Esophagus muscularis mucosa (tissue), 4 donors: ENCODE measurements around the gene CFAP73. TPM values are rescaled to one million over a fixed set of nuclear protein-coding genes. Genes with fewer than 3 reads are reported as not detected.
A peak's percentile ranks its signal among the peaks of the same experiment; 100 is the strongest.

Source experiments
- DNase-seq: peaks from one replicate; pipeline ENCODE4 v3.0.0-alpha.2; 2017; ENCODE audit errors: extremely low spot score
- H3K27ac ChIP-seq, 4 donors: fragments of 200-600 bp; sonication (generic); replicated peaks in 1 of 4; 1 replicate in 3 of 4; 2 replicates in 1 of 4; pipeline ENCODE4 v1.5.1; 2016 to 2019; ENCODE audit warnings: mild to moderate bottlenecking in 1 of 4
- H3K27me3 ChIP-seq, 4 donors: fragments of 200-600 bp; sonication (generic); one replicate each; pipeline versions ENCODE4 v1.5.1 to v1.6.0; 2016 to 2019
- H3K36me3 ChIP-seq, 4 donors: fragments of 200-600 bp; sonication (generic); one replicate each; pipeline ENCODE4 v1.5.1; 2016 to 2019
- H3K4me1 ChIP-seq, 4 donors: fragments of 200-600 bp; sonication (generic); one replicate each; pipeline ENCODE4 v1.5.1; 2016 to 2019
- H3K4me3 ChIP-seq, 4 donors: fragments of 200-600 bp; sonication (generic); 1 replicate in 2 of 4; 2 replicates in 2 of 4; pipeline ENCODE4 v1.5.1; 2016 to 2019; ENCODE audit warnings: mild to moderate bottlenecking in 4 of 4, moderate library complexity in 1 of 4
- H3K9me3 ChIP-seq, 4 donors: fragments of 200-600 bp; sonication (generic); 1 replicate in 3 of 4; 2 replicates in 1 of 4; pipeline ENCODE4 v1.5.1; 2016 to 2019
- EP300 ChIP-seq: sonication (generic); formaldehyde crosslinking; IDR thresholded peaks from one replicate; pipeline ENCODE4 v1.6.1; 2017; ENCODE audit warnings: antibody characterized with exemption
- POLR2A ChIP-seq: fragments of 450-650 bp; IDR thresholded peaks from one replicate; pipeline ENCODE4 v1.6.1; 2017; ENCODE audit warnings: antibody characterized with exemption, moderate library complexity, mild to moderate bottlenecking, low read depth
- POLR2AphosphoS5 ChIP-seq, 2 donors: sonication (generic); formaldehyde crosslinking; IDR thresholded peaks; one replicate each; pipeline ENCODE4 v1.6.1; 2017; ENCODE audit warnings: antibody characterized with exemption in 2 of 2
- WGBS: methylation state at CpG from one replicate; pipeline ENCODE4 v1.1.5; 2018; 5-methylcytosine and 5-hydroxymethylcytosine counted together
- intact Hi-C: fragments of 100-400 bp; cut with DNase I; formaldehyde crosslinking; loops from one replicate; pipeline ENCODE4 v1.15.1; 2023
- small RNA-seq, 3 donors: library from RNA; depleted of rRNA; stranded (forward); fragments of <200 nt; gene quantifications; one replicate each; pipeline ENCODE3, GENCODE V24; 2016
- total RNA-seq, 4 donors: library from RNA; depleted of rRNA; stranded (reverse); fragments of >200 nt; gene quantifications; one replicate each; pipeline versions ENCODE4 v1.1.0 to v1.2.1, GENCODE V29; 2016
- TF ChIP-seq, protein P1 (sequence below), 3 experiments: fragments of 200-600 bp in 2 of 3; fragments of 450-650 bp in 1 of 3; sonication (generic) in 2 of 3; IDR thresholded peaks; one replicate each; pipeline ENCODE4 v1.5.1; 2017 to 2019; ENCODE audit warnings: antibody characterized with exemption in 3 of 3, mild to moderate bottlenecking in 2 of 3, moderate library complexity in 1 of 3

CFAP73 gene
- total RNA-seq, 4 donors from 2014 or later: not detected

DNA sequence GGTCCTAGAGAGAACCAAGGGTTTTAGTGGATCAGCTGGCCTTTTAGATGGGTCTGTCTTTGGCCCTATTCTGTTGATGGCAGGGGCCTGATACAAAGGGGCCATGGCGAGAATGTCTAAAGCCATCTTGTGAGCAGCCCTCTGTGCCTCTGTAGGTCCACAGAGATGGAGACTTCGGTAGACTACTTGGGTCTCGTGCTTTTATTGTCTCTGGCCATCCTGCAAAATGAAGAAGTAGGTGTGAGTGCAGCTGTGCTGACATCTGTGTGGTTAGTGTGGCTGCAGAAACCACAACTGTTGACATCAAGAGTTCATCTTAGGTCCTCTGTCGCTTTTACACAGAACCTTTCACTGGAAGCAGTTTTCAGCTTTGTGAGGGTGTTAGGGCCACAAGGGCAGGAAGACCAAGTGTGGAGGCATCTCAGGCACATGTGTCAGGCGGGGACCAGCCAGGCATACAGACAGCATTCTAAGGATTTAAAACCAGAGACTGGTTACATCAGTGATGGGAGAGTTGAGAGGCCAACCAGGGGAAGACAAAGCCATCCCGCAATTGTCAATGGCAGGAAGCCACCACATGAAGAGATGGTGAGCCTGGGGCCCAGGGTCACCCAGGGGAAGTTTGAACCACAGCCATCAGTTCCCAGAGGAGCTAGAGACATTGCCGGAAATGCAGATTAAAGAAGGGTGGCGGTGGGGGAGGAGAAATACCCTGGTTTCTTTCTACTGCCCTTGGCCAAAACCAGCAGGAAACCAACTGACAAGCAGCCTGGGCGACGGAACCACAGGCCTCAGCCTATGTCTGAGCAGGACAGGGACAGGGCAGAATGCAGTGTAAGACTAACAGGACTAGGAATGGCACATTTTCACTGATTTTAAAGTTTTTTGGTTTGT lies 58.8 kb downstream of the CFAP73 start:
- WGBS: 73% methylated on average over 10 of the region's 10 CpGs
- peak overlapping the region in 3 of 4 donors; percentile 1 to 59 (median 25) for H3K27ac ChIP-seq
- no peak overlapping the region for H3K4me3 ChIP-seq
- no peak for TF ChIP-seq POLR2AphosphoS5 (IDR thresholded peaks at IDR 0.05)
- no peak for TF ChIP-seq POLR2A
- TF ChIP-seq, protein P1, sequence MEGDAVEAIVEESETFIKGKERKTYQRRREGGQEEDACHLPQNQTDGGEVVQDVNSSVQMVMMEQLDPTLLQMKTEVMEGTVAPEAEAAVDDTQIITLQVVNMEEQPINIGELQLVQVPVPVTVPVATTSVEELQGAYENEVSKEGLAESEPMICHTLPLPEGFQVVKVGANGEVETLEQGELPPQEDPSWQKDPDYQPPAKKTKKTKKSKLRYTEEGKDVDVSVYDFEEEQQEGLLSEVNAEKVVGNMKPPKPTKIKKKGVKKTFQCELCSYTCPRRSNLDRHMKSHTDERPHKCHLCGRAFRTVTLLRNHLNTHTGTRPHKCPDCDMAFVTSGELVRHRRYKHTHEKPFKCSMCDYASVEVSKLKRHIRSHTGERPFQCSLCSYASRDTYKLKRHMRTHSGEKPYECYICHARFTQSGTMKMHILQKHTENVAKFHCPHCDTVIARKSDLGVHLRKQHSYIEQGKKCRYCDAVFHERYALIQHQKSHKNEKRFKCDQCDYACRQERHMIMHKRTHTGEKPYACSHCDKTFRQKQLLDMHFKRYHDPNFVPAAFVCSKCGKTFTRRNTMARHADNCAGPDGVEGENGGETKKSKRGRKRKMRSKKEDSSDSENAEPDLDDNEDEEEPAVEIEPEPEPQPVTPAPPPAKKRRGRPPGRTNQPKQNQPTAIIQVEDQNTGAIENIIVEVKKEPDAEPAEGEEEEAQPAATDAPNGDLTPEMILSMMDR (IDR thresholded peaks at IDR 0.05): no peak
- no peak for TF ChIP-seq EP300
- no peak for DNase-seq
- intact Hi-C loops: loop anchor here (10.0 kb wide), 1 partner anchor 217 kb away; the partner anchor contains the start of gene SDSL
- no peaks in the 10 kb centered on the region for H3K9me3 ChIP-seq
- no peaks in the 10 kb centered on the region for H3K27me3 ChIP-seq
- H3K4me1 ChIP-seq: peaks cover 0 to 8% (median 3%) of the 10 kb centered on the region in 4 donors
- H3K36me3 ChIP-seq: no peaks in the 10 kb centered on the region

Small RNA genes lying within 50 kb of the gene (small RNA-seq; reads per million reads assigned to genes)
- gene MIR7106 (0 reads per million in 3 donors), gene RF00019 (0 reads per million in 3 donors)

Other genes starting within 250 kb of the CFAP73 start
- gene OAS1, start 242.8 kb upstream of the CFAP73 start, total RNA-seq: 10 to 100 TPM in 2 of 4 donors, 1 to 10 TPM in 2; 9.9 to 10.4 (median 10.0) TPM
- gene OAS3, start 211.2 kb upstream of the CFAP73 start, total RNA-seq: 1 to 10 TPM; 6.0 to 9.6 (median 9.2) TPM
- gene OAS2, start 171.2 kb upstream of the CFAP73 start, total RNA-seq: 1 to 10 TPM; 4.8 to 9.1 (median 7.4) TPM
- 1 to 10 TPM; 3.6 to 6.1 (median 4.9) TPM for gene DTX1, start 93.0 kb upstream of the CFAP73 start, total RNA-seq
- under 1 TPM in 1 of 4 donors, not detected in 3; 0.17 TPM for gene RASAL1, start 14.0 kb upstream of the CFAP73 start, total RNA-seq
- gene DDX54, start 35.8 kb downstream of the CFAP73 start, total RNA-seq: 10 to 100 TPM; 29.1 to 59.6 (median 52.7) TPM
- gene RITA1, start 36.0 kb downstream of the CFAP73 start, total RNA-seq: 10 to 100 TPM; 12.3 to 21.4 (median 16.2) TPM
- 10 to 100 TPM; 31.1 to 54.0 (median 34.5) TPM for gene TPCN1, start 71.7 kb downstream of the CFAP73 start, total RNA-seq
- gene SLC8B1, start 185.4 kb downstream of the CFAP73 start, total RNA-seq: 10 to 100 TPM; 19.1 to 22.8 (median 19.8) TPM
- 10 to 100 TPM; 30.2 to 60.9 (median 33.1) TPM for gene PLBD2, start 208.9 kb downstream of the CFAP73 start, total RNA-seq